G401 (cell line): ENCODE results near the gene PIK3R5. TPM values are rescaled to one million over a fixed set of nuclear protein-coding genes. Genes with fewer than 3 reads are reported as not detected.

ENCODE experiments used
- DNase-seq: peaks from one replicate; pipeline ENCODE4 v3.0.0-alpha.2; 2015; ENCODE audit warnings: low spot score
- in situ Hi-C: cut with HindIII; loops from 2 replicates; pipeline ENCODE4 v1.10.0; 2016; ENCODE audit warnings: low sequenced_read_pairs, mixed read lengths
- total RNA-seq: library from RNA; depleted of rRNA; stranded (reverse); fragments of >200 nt; shearing (Covaris generic); gene quantifications from 2 replicates; pipeline ENCODE4 v1.2.3, GENCODE V29; 2014

The PIK3R5 gene
- total RNA-seq, 1 experiment from 2014 or later: 0.07 TPM

DNA sequence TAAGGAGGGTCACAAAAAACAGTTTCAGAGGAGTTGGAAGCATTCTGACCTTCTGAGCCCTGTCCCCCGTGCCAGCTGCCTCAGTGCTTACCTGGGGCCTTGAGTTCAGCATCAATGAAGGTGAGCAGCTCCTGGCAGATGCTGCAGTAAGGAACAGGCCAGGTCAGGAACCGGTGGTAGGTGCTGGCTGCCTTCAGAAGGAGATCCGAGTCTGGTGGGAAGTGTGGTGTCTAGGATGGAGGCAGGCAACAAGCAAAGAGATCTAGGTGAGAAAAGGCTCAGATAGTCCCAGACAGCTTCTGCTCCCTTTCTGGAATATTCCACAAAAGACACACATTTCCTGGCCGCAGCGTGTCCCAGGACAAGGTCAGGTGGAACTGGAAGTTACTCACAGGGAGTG lies 60.8 kb downstream of the PIK3R5 start:
- in situ Hi-C loops: no loop called here
- no peak for DNase-seq

DNA sequence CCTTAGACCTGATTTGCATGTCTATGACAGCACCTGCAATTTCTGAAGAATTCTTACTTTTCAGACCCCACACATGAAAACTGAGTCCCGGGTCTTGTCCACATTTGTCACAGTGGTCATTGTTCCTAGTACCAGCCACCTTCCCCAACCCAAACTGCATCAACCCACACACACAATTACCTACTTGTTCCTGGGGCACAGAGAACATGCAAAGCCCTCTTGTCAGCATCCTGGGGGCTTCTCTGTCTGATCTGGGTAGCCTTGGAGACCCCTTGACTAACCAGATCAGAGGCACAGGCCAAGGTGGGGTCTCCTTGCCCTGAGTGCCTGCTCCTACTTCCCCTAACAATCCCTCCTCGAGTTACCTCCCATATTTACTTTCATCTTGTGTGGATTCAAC lies 61.3 kb downstream of the PIK3R5 start:
- in situ Hi-C loops: no loop called here
- DNase-seq: no peak

DNA sequence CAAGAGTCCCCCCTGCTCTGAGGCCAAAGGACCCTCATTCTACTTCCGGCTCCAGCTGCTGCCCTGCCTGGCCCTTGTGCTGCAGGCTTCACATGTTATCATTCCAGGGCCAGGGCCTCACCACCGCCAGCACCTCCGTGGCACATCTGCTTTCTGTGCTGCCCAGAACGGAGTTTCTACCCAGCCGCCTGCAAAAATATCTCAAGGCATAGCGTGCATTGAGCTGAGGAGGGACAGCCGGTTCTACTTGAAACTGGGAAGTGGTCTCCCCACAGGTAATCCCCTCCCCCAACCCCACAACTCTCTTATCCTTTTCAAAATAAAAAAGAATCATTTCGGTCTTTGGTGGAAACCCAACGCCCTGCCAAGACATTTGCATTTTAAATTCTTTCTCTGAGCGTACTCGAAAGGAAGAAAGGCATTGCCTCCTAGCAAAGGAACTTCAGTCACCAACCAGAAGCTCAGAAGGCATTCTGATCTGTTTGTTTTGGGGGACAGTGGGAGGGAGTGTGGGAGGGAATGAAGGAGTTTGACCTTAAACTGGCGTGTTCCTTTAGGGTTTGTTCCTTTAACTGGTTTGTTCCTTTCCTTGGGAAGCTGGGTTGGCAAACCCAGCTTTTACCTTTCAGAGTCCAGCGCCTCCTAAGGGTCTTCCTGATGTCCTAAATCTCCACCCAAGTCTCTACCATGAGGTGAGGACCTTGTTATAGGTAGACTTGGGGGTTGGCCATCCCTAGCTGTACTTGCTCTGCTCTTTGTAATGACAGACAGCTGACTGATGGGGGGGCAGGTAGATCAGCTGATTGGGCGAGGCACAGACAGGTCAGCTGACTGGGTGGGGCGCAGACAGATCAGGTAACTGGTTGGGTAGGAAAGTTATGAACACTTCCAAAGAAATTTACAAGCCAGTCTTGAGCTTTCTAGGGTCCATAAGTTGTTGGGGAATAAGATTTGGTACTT lies 64.6 kb downstream of the PIK3R5 start:
- in situ Hi-C loops: no loop called here
- DNase-seq: no peak

DNA sequence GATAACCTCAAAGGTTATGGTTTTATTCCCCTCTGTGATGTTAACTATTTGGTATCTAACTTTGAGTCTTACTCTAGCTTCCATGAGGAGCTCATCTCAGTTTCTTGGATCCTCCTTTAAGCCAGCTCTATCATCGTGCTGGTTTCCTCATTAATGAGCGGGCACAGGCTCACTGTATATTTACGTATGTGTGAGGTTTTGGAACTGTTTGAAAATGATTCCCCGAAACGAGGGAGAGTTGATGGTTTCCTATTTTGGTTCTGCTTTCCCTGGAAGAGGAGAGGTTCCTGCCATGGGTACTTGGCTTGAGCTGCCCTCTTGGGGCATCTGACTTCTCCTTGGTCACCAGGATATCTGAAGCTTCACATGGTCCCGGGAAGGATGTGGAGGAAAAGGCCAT lies 65.3 kb downstream of the PIK3R5 start:
- no peak for DNase-seq
- in situ Hi-C loops: no loop called here

DNA sequence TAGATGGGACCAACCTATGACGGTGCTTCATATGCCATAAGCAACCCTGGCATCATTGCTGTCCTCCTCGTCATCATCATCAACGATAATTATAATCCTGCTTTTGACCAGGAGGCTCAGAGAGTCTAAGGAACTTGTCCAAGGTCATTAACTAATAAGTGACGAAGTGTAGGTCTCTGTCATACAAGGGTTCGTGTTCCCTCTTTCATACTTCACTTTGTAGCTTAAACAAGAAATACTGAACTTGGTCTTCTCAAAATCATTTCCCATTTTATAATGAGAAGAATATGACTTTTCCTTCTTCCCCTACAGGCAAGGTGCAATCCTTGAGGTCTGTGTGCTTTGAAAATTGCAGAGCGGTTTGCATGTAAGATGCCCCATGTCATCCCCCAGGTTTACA lies 66.9 kb downstream of the PIK3R5 start:
- no peak for DNase-seq
- in situ Hi-C loops: no loop called here

DNA sequence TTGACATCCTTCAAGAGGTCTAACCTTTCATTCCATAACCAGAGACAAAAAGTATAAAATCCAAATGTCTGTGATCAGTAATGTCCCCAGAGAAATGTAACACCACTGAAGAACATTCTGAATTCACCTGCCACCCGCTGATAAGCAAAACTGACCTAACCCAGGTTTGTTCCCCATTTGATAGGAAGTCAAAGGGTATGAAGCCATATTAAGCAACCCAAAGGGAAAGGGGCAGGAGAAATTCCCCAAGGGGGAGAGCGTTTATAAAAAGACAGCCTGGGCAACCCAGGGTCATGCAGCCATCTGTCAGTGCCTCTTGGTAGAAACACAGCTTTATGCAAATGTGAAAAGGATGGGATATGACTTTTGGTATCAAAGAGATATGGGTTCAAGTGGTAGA lies 67.4 kb downstream of the PIK3R5 start:
- no peak for DNase-seq
- in situ Hi-C loops: no loop called here

DNA sequence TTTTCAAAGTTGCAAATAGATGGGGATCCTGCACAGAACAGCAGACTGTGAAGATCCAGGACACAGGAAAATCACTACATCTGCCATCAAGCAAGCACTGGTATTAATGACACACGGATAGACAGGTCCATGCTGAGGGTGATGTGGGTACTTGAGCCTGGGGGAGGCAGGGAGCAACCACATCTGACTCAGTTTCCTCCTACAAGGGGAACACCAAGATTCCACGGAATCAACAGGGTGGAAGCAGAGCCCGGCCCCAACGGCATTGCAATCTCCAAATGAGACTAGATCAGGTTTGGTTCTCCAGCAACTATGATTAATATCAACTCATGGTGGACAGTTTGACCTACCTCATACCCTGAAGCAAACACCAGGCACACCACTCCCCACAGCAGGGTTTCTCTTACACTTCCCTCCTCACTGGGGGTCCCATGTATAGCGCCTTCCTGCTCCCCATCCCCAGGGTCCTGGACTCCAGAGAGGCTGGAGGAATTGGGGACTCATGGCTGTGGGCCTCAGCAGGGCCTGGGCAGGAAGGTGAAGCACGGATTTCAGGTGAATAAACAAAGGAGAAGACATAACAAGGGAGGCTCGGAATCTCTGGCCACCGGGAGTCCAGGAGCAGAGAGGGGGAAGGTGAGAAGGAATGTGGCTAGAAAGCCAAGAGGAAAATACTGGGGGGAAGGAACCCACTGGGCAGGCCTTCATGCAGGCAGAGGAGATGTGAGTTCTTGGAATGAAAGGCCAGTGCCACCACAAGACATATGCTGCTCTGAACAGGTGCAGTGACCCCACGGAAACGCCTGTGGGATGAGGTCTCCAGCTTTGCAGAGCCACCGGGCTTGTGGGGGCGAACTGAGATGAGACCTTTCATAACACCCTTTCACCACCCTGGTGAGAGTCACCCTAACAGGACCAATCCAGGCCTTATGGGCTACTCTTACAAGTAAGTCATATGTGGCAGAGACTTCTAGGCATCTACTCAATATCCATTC lies 68.6 kb downstream of the PIK3R5 start:
- in situ Hi-C loops: no loop called here
- DNase-seq: no peak

DNA sequence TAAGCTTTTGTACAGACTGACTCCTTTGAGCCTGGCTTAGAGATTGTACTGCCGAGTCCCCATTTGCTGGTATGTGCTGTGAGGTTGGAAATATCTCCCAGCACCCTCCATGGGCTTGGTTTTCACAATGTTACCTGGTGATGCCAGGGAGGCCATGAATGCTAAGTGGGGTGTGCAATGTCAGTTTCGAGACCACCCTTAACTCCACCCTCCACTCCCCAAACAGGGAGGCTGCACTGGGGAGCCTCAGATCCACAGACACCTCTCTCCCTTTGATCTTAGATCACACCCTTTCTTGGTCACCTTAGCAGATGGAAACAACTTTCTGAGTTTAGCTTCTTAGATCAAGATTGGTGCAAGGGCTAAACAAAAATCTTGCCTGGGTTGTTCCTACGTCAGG lies 69.4 kb downstream of the PIK3R5 start:
- no peak for DNase-seq
- in situ Hi-C loops: no loop called here

DNA sequence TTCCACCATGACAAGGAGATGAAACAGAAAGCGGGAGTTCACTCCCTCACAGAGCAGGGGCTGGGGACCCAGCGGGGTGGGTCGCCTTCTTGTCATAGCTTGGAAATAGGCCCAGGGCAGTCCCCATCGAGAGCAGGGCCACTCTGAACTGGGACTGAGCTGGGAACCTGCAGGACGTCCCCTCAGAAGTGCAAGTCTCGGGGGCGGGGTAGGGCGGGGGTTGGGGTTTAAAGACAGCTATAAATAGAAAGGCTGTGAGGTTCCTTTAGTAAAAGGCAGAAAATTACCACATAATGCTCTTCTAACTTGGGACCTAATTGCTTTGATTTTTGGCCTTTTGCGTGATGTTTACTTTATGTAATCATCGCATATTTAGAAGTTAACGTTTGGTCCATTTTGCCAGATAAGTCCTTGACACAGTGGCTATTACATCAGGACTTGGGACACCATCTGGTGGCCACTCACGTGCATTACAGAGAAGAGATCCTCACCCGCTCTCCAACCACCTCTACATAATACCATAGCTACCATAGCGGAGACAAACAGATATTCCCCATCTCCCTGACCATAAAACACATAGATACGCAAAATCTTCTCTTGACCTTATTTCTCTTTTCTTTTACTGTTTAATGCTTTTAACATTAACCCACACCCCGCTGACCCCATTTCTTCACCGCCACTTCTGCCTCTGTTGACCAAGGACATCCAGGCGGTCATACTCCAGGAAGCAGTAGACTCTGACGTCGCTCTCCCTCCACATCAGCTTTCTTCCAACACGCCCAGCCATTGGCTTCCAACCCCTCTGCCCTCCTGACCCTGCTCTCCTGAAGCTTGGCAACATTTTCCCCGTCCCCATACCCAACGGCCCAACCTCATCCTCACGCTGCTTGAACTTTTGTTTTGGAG lies 70.6 kb downstream of the PIK3R5 start:
- in situ Hi-C loops: no loop called here
- DNase-seq: peak; percentile 69

DNA sequence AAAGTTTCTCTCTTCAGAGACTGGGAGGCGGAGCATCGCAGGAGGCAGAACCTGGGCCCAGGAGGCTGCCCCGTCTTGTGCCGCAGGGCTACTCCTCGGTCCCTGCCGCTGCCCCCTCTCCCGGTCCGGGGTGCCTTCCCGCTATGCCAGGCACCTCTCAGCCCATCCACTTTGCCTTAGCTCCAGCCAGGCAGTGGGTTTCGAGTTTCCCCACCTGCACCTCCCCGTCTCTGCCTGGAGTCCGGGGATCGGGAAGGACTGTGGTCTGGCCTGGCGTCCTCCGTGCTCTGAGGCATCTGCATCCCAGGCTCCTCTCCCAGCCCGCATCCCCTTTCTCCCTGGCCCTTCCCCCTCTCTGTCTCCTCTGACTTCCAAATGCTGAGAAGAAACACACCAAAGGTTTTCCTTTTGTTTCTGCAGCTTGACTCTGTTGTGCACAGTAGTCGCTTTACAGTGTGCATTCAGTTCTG lies 71.3 kb downstream of the PIK3R5 start:
- no peak for DNase-seq
- in situ Hi-C loops: no loop called here

DNA sequence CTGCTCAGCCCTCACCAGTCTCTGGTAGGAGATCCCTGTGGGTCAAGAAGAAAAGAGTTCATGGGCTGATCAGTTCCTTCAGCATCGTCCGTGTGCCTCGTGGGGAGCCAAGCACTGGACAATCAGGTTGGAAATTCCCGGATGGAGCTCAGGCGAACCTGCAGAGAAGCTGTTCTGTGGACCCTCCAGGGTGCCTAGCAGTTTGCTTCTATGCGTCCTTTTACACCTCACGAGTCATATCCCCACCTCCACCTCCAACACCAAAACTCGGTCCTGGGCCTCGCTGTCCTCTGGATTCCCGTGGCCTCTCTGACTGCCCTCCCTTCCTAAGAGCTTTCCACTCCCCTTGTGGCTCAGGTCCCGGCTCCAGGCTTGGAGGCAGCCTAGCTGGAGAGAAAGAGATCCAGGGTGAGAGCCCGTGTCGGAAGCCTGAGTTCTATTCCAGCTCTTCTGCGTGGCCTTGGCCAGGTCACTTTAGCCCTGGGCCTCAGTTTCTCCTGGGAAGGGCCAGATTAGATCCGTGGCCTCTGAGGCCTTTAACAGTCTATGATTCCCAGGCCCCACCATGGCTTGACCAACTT lies 71.8 kb downstream of the PIK3R5 start:
- in situ Hi-C loops: no loop called here
- no peak for DNase-seq

DNA sequence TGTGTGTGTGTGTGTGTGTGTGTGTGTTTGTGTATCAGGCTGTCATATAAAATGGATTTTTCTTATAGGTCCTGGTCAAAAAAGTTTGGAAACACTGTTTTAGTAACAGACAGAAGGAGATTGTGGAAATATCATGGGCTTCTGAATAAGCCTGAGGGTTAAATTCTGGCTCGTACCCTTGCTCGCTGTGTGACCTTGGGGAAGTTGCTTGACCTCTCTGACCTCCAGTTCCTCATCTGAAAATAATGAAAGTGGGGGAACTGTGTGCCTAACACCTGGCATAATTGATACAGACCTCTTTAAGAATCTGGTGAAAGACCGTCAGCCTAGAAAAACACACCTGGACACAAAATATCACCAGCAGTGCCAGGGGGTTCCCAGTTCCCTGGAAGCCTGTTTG lies 72.4 kb downstream of the PIK3R5 start:
- in situ Hi-C loops: no loop called here
- DNase-seq: no peak

DNA sequence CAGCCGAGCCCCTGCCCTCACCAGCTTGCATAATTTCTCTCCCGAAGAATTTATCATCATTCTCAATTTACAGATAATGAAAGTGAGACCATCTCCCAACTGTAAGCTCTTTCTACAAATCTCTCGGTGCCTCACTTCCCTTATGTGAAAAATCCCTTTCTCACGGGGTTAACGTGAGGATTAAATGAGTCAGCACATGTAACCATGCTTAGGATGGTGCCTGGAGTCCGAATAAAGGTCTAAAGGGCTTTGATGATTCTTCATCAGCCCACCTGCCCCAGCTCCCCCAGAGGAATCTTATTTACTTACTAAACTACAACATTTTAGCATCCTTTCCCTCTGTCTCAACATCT lies 73.2 kb downstream of the PIK3R5 start:
- in situ Hi-C loops: no loop called here
- no peak for DNase-seq

DNA sequence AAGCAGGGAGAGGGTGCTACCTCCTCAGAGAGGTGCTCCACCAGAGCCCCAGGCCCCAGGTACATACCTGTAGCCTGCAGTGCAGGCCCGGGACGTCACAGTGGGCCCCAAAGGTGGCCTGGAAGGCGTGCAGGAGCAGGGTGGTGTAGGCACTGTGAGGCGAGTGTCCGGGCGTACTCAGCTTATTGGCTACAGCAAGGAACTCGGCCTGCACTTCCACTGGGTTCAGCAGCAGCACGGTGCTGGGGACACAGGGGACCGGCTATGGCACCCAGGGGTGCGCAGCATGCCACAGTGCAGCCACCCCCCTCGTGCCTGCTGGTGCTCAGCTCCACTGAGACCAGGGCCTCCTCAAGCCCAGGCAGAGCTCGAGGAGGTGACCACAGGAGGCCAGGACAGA lies 74.8 kb downstream of the PIK3R5 start:
- in situ Hi-C loops: no loop called here
- DNase-seq: no peak

DNA sequence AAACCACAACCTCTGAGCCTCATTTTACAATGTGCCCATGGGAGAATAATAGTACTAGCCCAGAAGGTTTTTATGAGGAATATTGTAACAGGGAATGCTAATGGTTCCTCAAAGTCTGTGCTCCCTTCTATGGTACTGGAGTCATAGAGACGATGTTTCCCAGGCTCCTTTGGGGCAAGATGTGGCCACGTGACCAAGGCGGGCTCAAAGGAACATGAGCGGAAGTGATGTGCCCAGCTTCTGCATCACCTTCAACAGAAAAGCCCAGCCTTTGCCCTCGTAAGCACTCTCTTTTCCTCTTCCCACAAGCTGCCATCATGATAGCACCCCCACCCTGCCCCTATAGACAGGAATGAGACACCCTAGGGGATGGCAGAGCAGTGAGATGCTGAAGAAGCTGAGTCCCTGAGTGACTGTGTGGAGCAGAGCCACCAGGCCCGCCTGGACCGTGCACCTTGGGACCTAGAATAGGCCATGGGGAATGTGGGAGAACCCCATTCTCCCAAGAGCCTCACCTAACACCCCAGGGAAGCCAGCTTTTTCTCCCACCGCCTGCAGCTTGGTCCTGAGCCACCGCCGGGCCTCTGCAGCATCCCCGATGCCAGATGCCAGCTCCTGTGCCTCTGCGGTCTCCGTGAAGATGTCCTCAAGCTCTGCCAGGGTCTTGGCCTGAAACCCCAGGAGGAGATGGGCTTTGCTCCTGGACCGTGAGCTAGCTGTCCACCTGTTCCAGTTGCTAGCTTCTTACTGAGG lies 75.9 kb downstream of the PIK3R5 start:
- DNase-seq: no peak
- in situ Hi-C loops: no loop called here

DNA sequence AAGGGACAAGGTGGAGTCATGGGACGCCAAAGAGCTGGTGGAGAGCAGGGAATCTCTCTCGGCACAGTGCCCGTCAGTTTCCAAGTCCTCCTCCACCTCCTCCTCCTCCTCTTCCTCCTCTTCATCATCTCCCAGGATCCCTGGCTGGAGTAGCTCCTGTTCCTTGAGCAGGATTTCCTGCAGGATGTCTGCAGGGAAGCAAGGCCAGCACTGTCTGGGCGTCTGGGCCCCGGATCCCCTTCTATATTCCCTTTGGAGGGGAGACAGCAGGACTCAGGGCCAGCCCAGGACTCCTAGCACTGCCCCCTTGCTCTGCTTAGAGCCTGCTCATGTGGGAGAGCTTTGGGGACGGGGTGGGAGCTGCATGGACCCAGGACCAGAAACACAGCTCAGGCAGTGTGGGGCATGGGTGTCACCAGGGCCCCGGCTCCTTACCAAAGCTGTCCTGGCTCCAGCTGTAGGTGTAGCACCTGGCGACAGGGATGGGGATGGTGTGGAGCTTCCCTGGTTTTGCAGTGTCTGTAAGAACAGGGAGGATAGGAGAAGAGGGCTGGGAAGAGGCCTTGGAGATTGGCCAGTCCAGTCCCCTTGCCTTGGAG lies 76.7 kb downstream of the PIK3R5 start:
- DNase-seq: no peak
- in situ Hi-C loops: no loop called here

DNA sequence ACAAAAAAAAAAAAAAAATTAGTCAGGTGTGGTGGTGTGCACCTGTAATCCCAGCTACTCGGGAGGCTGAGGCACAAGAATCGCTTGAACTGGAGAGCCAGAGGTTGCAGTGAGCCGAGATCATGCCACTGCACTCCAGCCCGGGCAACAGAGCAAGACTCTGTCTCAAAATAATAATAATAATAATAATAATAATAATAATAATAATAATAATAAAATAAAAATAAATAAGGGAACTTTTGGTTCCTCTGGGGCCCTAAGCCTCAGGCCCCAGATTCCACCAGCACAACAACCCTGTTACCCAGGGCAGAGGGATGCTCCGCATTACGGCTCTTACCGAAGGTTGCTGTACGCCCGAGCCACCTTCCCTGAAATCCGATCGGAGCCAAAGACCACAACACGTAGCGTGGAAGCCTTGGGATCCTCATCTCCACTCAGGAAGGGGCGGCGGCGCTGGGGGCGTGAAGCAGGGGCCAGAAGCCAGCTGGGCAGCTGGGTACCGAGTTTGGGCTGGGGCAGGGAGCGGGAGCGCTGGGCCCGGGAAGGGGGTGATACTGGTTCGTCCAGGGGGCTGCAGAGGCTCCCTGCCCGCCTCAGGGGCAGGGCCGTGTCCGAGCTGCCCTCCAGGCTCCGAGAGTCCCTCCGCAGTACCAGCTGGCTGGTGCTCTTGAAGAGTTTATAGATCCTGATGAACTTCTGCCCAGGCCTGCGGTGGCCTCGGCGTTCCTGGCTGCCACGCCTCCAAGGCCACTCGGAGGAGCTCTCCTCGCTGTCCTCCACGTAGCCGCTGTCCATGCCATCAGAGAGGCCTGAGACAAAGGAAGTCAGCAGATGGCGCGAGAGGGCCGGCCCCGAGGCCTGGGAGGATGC lies 77.4 kb downstream of the PIK3R5 start:
- in situ Hi-C loops: no loop called here
- DNase-seq: peak; percentile 7
